Brain microvascular endothelial cell (primary cell): ENCODE measurements around the gene ZDHHC8.

Experiments used
- DNase-seq: peaks from one replicate; pipeline ENCODE4 v3.0.0-alpha.2; 2020
- H3K27ac ChIP-seq: fragments of 250-450 bp; sonication (Bioruptor Pico); 2 replicates; pipeline ENCODE4 v1.5.1; 2020; ENCODE audit warnings: mild to moderate bottlenecking, moderate library complexity
- H3K27me3 ChIP-seq: fragments of 250-450 bp; sonication (Bioruptor Pico); replicated peaks from 2 replicates; pipeline ENCODE4 v1.5.1; 2020; ENCODE audit warnings: mild to moderate bottlenecking
- H3K36me3 ChIP-seq: fragments of 250-450 bp; sonication (Bioruptor Pico); replicated peaks from 2 replicates; pipeline ENCODE4 v1.5.1; 2020; ENCODE audit warnings: mild to moderate bottlenecking
- H3K4me3 ChIP-seq: 2 replicates; pipeline ENCODE4 v1.5.1; 2011; ENCODE audit warnings: low read depth, mild to moderate bottlenecking, control low read depth, low read length, moderate library complexity
- CTCF ChIP-seq: IDR thresholded peaks from 2 replicates; pipeline ENCODE4 v1.5.1; 2011; ENCODE audit warnings: low read depth, mild to moderate bottlenecking, moderate library complexity, low read length, control low read depth, inconsistent platforms; ENCODE audit errors: missing control alignments
- in situ Hi-C: cut with HindIII; loops from 2 replicates; pipeline ENCODE4 v1.10.0; 2017; ENCODE audit warnings: low sequenced_read_pairs, low pct_ligation_motif_present

Gene ZDHHC8

DNA sequence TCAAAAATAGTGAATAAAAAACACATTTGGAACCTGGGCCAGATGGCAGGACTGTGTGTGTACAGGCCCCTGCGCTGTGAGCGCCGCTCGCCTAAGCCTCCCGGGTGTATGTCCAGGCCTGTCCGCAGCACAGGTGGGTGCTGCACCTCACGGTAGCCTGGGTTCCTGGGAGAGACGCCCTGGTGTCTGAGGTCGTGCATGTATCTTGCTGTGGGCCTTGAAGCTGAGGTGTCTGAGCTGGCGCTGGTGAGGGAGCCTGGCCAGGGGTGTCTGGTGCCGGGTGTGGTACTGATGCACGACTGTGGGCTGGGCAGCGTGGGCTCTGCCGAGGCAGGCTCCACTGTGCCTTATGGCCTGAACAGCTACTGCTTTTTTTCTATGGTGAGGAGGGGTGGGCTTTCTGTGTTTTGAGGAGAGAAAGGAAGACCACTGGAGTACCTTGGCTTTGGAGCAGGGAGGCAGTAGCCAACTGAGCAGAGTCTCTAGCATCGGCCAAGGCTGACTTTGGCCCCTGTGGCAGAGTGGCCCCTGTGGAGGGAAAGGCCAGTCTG is 4.2 kb upstream of the ZDHHC8 start:
- no peak for TF ChIP-seq CTCF
- DNase-seq: no peak
- H3K36me3 ChIP-seq: peaks cover 45% of the 10 kb centered on the region
- no peaks in the 10 kb centered on the region for H3K27me3 ChIP-seq
- H3K4me3 ChIP-seq: no peak overlapping the region
- no peak overlapping the region for H3K27ac ChIP-seq
- in situ Hi-C loops: no loop called here

GRCh38 chr22:20127869-20128618 is 3.6 kb upstream of the ZDHHC8 start:
- peaks cover 44% of the 10 kb centered on the region for H3K36me3 ChIP-seq
- no peaks in the 10 kb centered on the region for H3K27me3 ChIP-seq
- no peak overlapping the region for H3K27ac ChIP-seq
- H3K4me3 ChIP-seq: no peak overlapping the region
- DNase-seq: no peak
- TF ChIP-seq CTCF: no peak
- in situ Hi-C loops: no loop called here

DNA sequence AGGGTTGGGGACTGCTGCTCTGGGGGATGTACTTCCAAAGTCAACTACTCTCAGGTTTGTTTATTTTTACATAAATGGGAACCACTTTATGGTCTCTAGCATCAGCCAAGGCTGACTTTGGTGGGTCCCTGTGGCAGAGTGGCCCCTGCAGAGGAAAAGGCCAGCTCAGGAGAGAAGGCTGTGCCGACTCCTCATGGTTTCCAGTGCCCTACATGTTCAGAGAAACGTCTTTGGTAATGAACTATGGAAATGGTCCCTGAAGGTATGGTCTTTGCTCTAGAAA is 3.0 kb upstream of the ZDHHC8 start:
- Histone ChIP-seq H3K4me3 (no peak overlapping the region), H3K36me3 (peaks cover 42% of the 10 kb centered on the region), H3K27ac (no peak overlapping the region), H3K27me3 (no peaks in the 10 kb centered on the region)
- TF ChIP-seq CTCF: no peak
- DNase-seq: no peak
- in situ Hi-C loops: no loop called here

DNA sequence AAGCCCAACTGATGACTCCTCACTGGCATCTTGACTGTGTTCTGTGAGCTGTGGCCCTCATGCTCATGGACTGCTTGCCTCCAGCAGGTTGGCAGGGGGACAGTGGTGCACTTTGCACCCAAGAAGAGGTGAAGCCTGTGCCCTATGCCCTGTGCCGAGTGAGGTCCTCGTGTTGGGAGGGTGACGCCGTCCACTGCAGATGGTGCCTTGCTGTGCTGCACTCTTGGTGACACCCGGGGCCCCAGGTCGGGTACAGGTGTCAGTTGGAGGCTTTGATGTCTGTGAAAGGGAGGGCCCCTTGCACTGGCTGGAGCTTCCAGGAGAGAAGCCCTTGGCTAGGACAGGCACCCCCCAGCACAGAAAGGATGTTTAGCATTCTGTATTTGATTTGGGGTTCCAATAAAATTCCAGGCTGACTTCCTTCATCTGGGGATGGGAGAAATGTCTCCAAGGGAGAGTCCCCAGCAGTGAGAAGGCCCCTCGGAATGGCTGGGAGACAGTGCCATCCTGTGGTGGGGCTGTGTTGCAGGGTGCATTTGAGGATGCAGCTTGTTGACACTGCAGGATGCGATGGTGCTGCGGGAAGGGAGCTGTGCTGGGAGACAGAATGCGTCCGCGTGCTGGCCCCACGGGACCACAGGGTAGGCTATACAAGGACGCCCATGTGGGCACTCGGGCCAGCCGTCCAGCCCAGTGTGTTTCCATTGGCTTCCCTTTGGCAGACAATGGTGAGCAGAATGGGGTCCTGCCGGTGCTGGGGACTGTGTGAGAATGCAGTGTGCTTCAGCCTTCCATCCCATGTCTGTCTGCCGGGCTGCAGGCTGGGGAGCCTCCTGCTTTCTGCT is 2.5 kb upstream of the ZDHHC8 start:
- Histone ChIP-seq H3K27ac (no peak overlapping the region), H3K36me3 (peaks cover 37% of the 10 kb centered on the region), H3K4me3 (no peak overlapping the region), H3K27me3 (no peaks in the 10 kb centered on the region)
- TF ChIP-seq CTCF: peak; percentile 64
- in situ Hi-C loops: no loop called here
- DNase-seq: peak; percentile 43

DNA sequence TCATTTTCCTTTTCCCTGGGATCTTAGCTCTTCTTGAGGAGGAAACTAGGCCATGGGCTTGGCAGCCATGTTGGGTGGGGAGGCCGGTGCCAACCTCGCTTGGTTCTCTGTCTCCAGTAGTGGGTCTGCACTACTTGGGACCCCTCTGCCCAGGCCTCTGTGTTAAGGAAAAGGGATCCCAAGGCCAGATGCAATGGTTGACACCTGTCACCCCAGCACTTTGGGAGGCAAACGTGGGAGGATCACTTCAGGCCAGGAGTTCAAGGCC is 1.9 kb upstream of the ZDHHC8 start:
- in situ Hi-C loops: no loop called here
- Histone ChIP-seq H3K4me3 (no peak overlapping the region), H3K36me3 (peaks cover 34% of the 10 kb centered on the region), H3K27me3 (no peaks in the 10 kb centered on the region), H3K27ac (no peak overlapping the region)
- TF ChIP-seq CTCF: no peak
- DNase-seq: no peak

GRCh38 chr22:20130319-20130718 is 1.3 kb upstream of the ZDHHC8 start:
- TF ChIP-seq CTCF: no peak
- Histone ChIP-seq H3K36me3 (peaks cover 28% of the 10 kb centered on the region), H3K4me3 (no peak overlapping the region), H3K27me3 (no peaks in the 10 kb centered on the region), H3K27ac (no peak overlapping the region)
- in situ Hi-C loops: no loop called here
- DNase-seq: no peak
